Sigmoid colon (tissue), 7 donors: Measurements from ENCODE around the gene ZC3H8. TPM values are rescaled to one million over a fixed set of nuclear protein-coding genes. Genes with fewer than 3 reads are reported as not detected.

Experiments used
- DNase-seq: peaks from one replicate; pipeline ENCODE4 v3.0.0-alpha.2; 2019
- H3K27ac ChIP-seq, 4 donors: fragments of 200-600 bp; sonication (generic); one replicate each; pipeline ENCODE4 v1.5.1; 2016 to 2019; ENCODE audit warnings: mild to moderate bottlenecking in 1 of 4
- H3K27me3 ChIP-seq, 3 donors: fragments of 200-600 bp; sonication (generic); one replicate each; pipeline ENCODE4 v1.5.1; 2019; ENCODE audit warnings: mild to moderate bottlenecking in 1 of 3
- H3K36me3 ChIP-seq, 4 donors: fragments of 200-600 bp; sonication (generic); one replicate each; pipeline ENCODE4 v1.5.1; 2016 to 2019
- H3K4me1 ChIP-seq, 4 donors: fragments of 200-600 bp; sonication (generic); one replicate each; pipeline ENCODE4 v1.5.1; 2017 to 2019
- H3K4me3 ChIP-seq, 4 donors: fragments of 200-600 bp; sonication (generic); one replicate each; pipeline ENCODE4 v1.5.1; 2017 to 2019; ENCODE audit warnings: mild to moderate bottlenecking in 2 of 4, moderate library complexity in 1 of 4
- H3K9me3 ChIP-seq, 4 donors: fragments of 200-600 bp in 3 of 4; sonication (generic) in 3 of 4; one replicate each; pipeline versions ENCODE4 v1.5.1 to v1.6.1; 2013 to 2019
- EP300 ChIP-seq, 4 donors: sonication (generic); formaldehyde crosslinking; IDR thresholded peaks; one replicate each; pipeline ENCODE4 v1.6.1; 2017; ENCODE audit warnings: antibody characterized with exemption in 4 of 4
- POLR2A ChIP-seq, 2 donors: fragments of 450-650 bp; IDR thresholded peaks; one replicate each; pipeline ENCODE4 v1.6.1; 2016; ENCODE audit warnings: antibody characterized with exemption in 2 of 2, mild to moderate bottlenecking in 2 of 2, moderate library complexity in 2 of 2
- POLR2AphosphoS5 ChIP-seq, 4 donors: sonication (generic); formaldehyde crosslinking; IDR thresholded peaks; one replicate each; pipeline ENCODE4 v1.6.1; 2017; ENCODE audit warnings: antibody characterized with exemption in 4 of 4
- WGBS, 2 donors: extraction: QIAGEN DNeasy Blood & Tissue Kit; methylation state at CpG; one replicate each; pipeline ENCODE4 v1.1.7; 2013; 5-methylcytosine and 5-hydroxymethylcytosine counted together
- intact Hi-C: fragments of 100-400 bp; cut with DNase I; formaldehyde crosslinking; loops from one replicate; pipeline ENCODE4 v1.15.1; 2023
- polyA plus RNA-seq, 3 donors: library from polyadenylated mRNA; stranded (reverse); fragments of 200-250 nt; gene quantifications; one replicate each; pipeline ENCODE4 v1.2.3, GENCODE V29; 2013
- total RNA-seq, 4 donors: library from RNA; depleted of rRNA; stranded (reverse); fragments of >200 nt; gene quantifications; one replicate each; pipeline ENCODE4 v1.1.0, GENCODE V29; 2016
- TF ChIP-seq, protein P1 (sequence below), 4 experiments: fragments of 450-650 bp in 3 of 4; fragments of 200-600 bp in 1 of 4; IDR thresholded peaks; one replicate each; pipeline ENCODE4 v1.5.1; 2016 to 2019; ENCODE audit warnings: antibody characterized with exemption in 4 of 4, mild to moderate bottlenecking in 3 of 4, moderate library complexity in 2 of 4
- donor health status: healthy with polysubstance abuse.
- donor health status: Bipolar disorder and iron deficiency.
- donor health status: healthy.

Gene ZC3H8
- total and polyA plus RNA-seq, 7 donors, result 2.7 to 22.2 (median 9.4) TPM

GRCh38 chr2:112163541-112163981 lies 91.3 kb downstream of the ZC3H8 start:
- intact Hi-C loops, result no loop called here
- H3K4me3 ChIP-seq, result no peak overlapping the region
- 86 to 87% methylated on average over 9 of the region's 9 CpGs for WGBS, 2 donors
- DNase-seq, result no peak
- H3K36me3 ChIP-seq, result no peaks in the 10 kb centered on the region
- H3K4me1 ChIP-seq, result no peaks in the 10 kb centered on the region
- H3K27ac ChIP-seq, result no peak overlapping the region
- TF ChIP-seq EP300 (IDR thresholded peaks at IDR 0.05) (no peak), POLR2AphosphoS5 (IDR thresholded peaks at IDR 0.05) (no peak), POLR2A (IDR thresholded peaks at IDR 0.05) (no peak)
- TF ChIP-seq, protein P1, sequence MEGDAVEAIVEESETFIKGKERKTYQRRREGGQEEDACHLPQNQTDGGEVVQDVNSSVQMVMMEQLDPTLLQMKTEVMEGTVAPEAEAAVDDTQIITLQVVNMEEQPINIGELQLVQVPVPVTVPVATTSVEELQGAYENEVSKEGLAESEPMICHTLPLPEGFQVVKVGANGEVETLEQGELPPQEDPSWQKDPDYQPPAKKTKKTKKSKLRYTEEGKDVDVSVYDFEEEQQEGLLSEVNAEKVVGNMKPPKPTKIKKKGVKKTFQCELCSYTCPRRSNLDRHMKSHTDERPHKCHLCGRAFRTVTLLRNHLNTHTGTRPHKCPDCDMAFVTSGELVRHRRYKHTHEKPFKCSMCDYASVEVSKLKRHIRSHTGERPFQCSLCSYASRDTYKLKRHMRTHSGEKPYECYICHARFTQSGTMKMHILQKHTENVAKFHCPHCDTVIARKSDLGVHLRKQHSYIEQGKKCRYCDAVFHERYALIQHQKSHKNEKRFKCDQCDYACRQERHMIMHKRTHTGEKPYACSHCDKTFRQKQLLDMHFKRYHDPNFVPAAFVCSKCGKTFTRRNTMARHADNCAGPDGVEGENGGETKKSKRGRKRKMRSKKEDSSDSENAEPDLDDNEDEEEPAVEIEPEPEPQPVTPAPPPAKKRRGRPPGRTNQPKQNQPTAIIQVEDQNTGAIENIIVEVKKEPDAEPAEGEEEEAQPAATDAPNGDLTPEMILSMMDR (IDR thresholded peaks at IDR 0.05), result no peak
- H3K9me3 ChIP-seq, result no peaks in the 10 kb centered on the region
- no peaks in the 10 kb centered on the region for H3K27me3 ChIP-seq

- DNase-seq, result no peak
- WGBS, 2 donors, result 95% methylated on average over 11 of the region's 11 CpGs
These were observed 91.9 kb downstream of the ZC3H8 start for GRCh38 chr2:112162956-112163355.

DNA sequence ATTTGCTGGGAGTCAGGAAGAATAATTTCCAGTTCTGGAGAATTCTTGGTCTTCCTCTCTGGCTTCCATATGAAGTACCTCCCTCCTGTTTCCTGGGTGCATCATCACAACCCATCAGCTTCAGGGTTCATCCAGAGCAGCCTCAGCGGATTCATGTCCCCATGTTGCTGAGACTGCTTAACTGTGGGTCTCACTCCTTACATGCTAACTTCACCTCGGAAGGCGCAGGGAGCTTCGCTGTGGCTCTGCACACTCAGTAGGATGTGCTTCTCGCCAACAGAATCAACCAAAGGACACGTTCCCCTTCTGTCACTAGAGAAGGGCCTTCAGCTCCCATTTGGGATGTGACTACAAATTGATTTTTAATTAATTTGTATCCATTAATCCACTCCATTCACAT lies 92.5 kb downstream of the ZC3H8 start:
- no peaks in the 10 kb centered on the region for H3K36me3 ChIP-seq
- H3K27ac ChIP-seq, result no peak overlapping the region
- TF ChIP-seq POLR2AphosphoS5 (IDR thresholded peaks at IDR 0.05), result no peak
- TF ChIP-seq POLR2A (IDR thresholded peaks at IDR 0.05), result no peak
- TF ChIP-seq, protein P1 (IDR thresholded peaks at IDR 0.05), result no peak
- no peak for TF ChIP-seq EP300 (IDR thresholded peaks at IDR 0.05)
- no peaks in the 10 kb centered on the region for H3K4me1 ChIP-seq
- no peak overlapping the region for H3K4me3 ChIP-seq
- intact Hi-C loops, result no loop called here
- H3K9me3 ChIP-seq, result no peaks in the 10 kb centered on the region
- no peak for DNase-seq
- whole genome bisulfite sequencing, 2 donors, result 95% methylated on average over 6 of the region's 6 CpGs
- no peaks in the 10 kb centered on the region for H3K27me3 ChIP-seq

More at GRCh38 chr2:112162956-112163355, 91.9 kb downstream of the ZC3H8 start:
- Histone ChIP-seq H3K4me3 (no peak overlapping the region), H3K36me3 (no peaks in the 10 kb centered on the region), H3K27me3 (no peaks in the 10 kb centered on the region), H3K27ac (no peak overlapping the region), H3K4me1 (no peaks in the 10 kb centered on the region), H3K9me3 (no peaks in the 10 kb centered on the region)
- TF ChIP-seq POLR2AphosphoS5 (IDR thresholded peaks at IDR 0.05) (no peak), EP300 (IDR thresholded peaks at IDR 0.05) (no peak), POLR2A (IDR thresholded peaks at IDR 0.05) (no peak)
- TF ChIP-seq, protein P1 (IDR thresholded peaks at IDR 0.05), result no peak
- intact Hi-C loops, result no loop called here

Other genes starting within 250 kb of the ZC3H8 start
- 10 to 100 TPM; 16.7 to 36.7 (median 20.5) TPM for gene TMEM87B, start 199.8 kb downstream of the ZC3H8 start, total RNA-seq
- 10 to 100 TPM; 10.2 to 26.2 (median 12.0) TPM for gene TMEM87B, start 199.8 kb downstream of the ZC3H8 start, polyA plus RNA-seq
- 1 to 10 TPM in 2 of 4 donors, under 1 TPM in 2; 0.95 to 1.7 (median 1.0) TPM for gene FBLN7, start 116.7 kb downstream of the ZC3H8 start, total RNA-seq
- 1 to 10 TPM in 1 of 3 donors, not detected in 2; 3.3 TPM for gene FBLN7, start 116.7 kb downstream of the ZC3H8 start, polyA plus RNA-seq
- gene ZC3H6, start 20.6 kb upstream of the ZC3H8 start, total RNA-seq, result 10 to 100 TPM; 13.2 to 27.1 (median 16.5) TPM
- 1 to 10 TPM in 1 of 3 donors, under 1 TPM in 2; 0.60 to 2.0 (median 0.69) TPM for gene ZC3H6, start 20.6 kb upstream of the ZC3H8 start, polyA plus RNA-seq
- gene RGPD8, start 178.6 kb upstream of the ZC3H8 start, total RNA-seq, result 10 to 100 TPM; 16.1 to 34.1 (median 21.7) TPM
- 1 to 10 TPM in 1 of 3 donors, under 1 TPM in 2; 0.23 to 2.1 (median 0.60) TPM for gene RGPD8, start 178.6 kb upstream of the ZC3H8 start, polyA plus RNA-seq
- gene TTL, start 227.1 kb upstream of the ZC3H8 start, total RNA-seq, result 10 to 100 TPM; 16.5 to 29.6 (median 23.6) TPM
- 1 to 10 TPM; 3.6 to 9.7 (median 8.6) TPM for gene TTL, start 227.1 kb upstream of the ZC3H8 start, polyA plus RNA-seq